Bronchial epithelial cell (primary cell): ENCODE measurements around the gene ARL4C. TPM values are rescaled to one million over a fixed set of nuclear protein-coding genes. Genes with fewer than 3 reads are reported as not detected.

Experiments used
- DNase-seq: peaks from one replicate; pipeline ENCODE4 v3.0.0-alpha.2; 2010; ENCODE audit warnings: low read depth
- FAIRE-seq: peaks from 2 replicates; lab custom pipeline; 2011; peaks lifted over from hg19 to GRCh38; lab: Jason Lieb, UNC
- H3K27me3 ChIP-seq: 2 replicates; pipeline ENCODE4 v1.5.1; 2011; ENCODE audit warnings: low read length; ENCODE audit not compliant: control insufficient read depth, insufficient read depth
- H3K36me3 ChIP-seq: 2 replicates; pipeline ENCODE4 v1.5.1; 2011; ENCODE audit warnings: low read length; ENCODE audit not compliant: control insufficient read depth, insufficient read depth
- H3K4me3 ChIP-seq: 2 replicates; pipeline ENCODE4 v1.5.1; 2011; ENCODE audit warnings: mild to moderate bottlenecking, low read depth, low read length, control low read depth
- total RNA-seq: library from RNA; depleted of rRNA; stranded (reverse); fragments of >200 nt; gene quantifications from 2 replicates; pipeline ENCODE4 v1.2.1, GENCODE V29; 2014
- TF ChIP-seq, protein P1 (sequence below): IDR thresholded peaks from 2 replicates; pipeline ENCODE4 v1.5.1; 2011; ENCODE audit warnings: mild to moderate bottlenecking, moderate library complexity, low read length, control low read depth, inconsistent platforms; ENCODE audit not compliant: insufficient read depth, severe bottlenecking

The ARL4C gene
- total RNA-seq, 1 donor from 2014 or later: 9.5 TPM

DNA sequence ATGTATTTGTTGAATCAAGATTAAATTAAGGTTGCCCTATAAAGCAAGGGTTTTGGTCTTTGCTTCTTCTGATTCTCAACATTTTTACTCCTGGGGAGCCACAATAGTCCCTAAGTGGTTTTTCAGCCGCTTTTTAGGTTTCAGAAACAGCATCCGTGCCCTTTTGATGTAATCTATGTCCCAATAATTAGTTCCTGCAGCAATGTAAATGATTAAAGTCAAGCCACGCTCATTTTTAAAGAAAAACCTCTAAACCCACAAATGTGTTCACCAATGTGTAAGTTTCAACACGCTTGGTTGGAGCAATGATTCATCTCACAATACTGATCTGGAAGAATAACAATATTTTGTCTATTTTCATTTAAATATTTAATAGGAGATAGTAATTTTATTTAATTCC, 5.6 kb downstream of the ARL4C start:
- no peak for DNase-seq
- TF ChIP-seq, protein P1, sequence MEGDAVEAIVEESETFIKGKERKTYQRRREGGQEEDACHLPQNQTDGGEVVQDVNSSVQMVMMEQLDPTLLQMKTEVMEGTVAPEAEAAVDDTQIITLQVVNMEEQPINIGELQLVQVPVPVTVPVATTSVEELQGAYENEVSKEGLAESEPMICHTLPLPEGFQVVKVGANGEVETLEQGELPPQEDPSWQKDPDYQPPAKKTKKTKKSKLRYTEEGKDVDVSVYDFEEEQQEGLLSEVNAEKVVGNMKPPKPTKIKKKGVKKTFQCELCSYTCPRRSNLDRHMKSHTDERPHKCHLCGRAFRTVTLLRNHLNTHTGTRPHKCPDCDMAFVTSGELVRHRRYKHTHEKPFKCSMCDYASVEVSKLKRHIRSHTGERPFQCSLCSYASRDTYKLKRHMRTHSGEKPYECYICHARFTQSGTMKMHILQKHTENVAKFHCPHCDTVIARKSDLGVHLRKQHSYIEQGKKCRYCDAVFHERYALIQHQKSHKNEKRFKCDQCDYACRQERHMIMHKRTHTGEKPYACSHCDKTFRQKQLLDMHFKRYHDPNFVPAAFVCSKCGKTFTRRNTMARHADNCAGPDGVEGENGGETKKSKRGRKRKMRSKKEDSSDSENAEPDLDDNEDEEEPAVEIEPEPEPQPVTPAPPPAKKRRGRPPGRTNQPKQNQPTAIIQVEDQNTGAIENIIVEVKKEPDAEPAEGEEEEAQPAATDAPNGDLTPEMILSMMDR: no peak
- Histone ChIP-seq H3K36me3 (no peaks in the 10 kb centered on the region), H3K27me3 (no peaks in the 10 kb centered on the region), H3K4me3 (no peak overlapping the region)
- FAIRE-seq: no peak

DNA sequence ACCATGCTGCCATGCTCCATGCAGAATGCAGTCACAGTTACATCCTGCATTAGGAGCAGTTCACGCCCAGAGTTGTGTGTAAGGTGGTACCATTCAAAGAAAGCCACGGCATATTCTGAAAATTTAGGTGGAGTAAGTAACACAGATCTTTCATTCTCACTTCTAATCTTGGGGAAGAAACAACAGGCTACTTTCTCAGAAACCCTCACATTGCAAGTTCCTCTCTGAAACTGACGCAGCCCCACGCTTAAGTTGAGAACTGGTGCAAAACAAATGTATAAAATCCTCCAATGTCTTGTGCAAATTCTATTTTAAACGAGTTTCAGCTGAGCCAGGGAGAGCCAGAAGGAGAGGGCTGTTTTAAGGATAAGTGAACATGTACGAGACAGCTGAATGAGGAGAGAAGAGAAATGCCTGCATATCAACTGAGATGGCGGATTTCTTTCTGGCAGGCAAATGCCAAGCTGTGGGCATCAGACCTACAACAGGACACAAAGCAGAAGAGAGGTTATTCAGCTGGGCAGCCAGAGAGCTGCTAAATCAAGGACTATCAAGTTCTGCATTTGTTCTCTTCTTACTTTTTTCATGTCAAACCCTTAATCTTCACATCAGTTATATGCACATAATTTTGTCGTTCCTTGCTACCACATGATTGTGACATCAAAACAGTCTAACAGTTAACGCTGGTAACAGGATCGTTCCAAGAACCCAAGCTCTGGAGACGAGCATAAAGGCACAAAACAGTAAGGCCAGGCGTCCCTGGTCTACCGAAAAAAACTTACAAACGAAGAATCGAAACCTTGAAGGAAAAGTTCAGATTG, 6.4 kb downstream of the ARL4C start:
- Histone ChIP-seq H3K4me3 (no peak overlapping the region), H3K27me3 (no peaks in the 10 kb centered on the region), H3K36me3 (no peaks in the 10 kb centered on the region)
- FAIRE-seq (no peak), DNase-seq (no peak)
- TF ChIP-seq, protein P1: no peak

DNA sequence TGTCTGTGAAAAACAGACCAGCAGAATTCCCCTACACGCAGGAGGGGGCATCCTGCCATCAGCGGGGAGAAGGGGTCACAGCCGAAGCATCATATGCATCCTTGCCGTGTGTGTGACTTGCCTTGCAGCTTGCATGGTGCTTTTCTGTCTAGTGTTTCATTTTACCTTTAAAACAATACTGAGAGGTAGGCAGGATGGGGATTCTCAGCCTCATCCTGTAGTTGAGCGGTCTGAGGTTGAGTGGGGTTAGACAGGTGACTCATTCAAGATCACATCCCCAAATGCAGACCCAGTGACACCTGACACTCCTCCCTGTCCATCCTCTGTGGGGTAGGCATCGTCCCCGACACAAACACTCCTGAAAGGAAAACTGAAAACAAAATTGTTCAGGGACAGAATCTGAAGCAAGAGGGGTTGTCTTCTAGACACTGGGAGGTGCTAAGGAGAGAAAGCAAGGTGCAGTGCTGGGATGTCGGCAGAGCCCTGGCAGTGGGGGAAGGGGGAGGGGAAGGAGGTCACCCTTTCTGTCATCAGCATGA, 7.9 kb downstream of the ARL4C start:
- H3K4me3 ChIP-seq: no peak overlapping the region
- DNase-seq: no peak
- TF ChIP-seq, protein P1: no peak
- no peaks in the 10 kb centered on the region for H3K27me3 ChIP-seq
- FAIRE-seq: no peak
- H3K36me3 ChIP-seq: no peaks in the 10 kb centered on the region

DNA sequence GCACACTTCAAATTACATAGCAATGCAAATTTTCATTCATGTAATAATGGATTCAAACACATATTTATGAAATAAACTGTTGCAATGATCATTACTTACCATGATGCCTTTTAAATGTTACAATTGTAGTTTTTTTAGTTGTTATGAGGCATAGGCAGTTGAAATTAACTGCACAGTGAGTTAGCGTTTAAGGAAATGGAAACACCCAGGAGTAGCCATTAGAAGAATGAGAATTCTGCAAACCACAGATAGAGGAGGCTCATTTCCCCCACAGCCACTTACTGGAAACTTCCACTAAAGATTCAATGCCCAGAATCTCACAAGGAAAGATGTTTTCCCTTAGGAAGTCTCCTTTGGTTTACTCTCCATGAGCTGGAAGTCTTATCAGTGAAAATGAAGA, 8.4 kb downstream of the ARL4C start:
- Histone ChIP-seq H3K27me3 (no peaks in the 10 kb centered on the region), H3K36me3 (no peaks in the 10 kb centered on the region), H3K4me3 (no peak overlapping the region)
- TF ChIP-seq, protein P1: no peak
- FAIRE-seq (no peak), DNase-seq (no peak)

DNA sequence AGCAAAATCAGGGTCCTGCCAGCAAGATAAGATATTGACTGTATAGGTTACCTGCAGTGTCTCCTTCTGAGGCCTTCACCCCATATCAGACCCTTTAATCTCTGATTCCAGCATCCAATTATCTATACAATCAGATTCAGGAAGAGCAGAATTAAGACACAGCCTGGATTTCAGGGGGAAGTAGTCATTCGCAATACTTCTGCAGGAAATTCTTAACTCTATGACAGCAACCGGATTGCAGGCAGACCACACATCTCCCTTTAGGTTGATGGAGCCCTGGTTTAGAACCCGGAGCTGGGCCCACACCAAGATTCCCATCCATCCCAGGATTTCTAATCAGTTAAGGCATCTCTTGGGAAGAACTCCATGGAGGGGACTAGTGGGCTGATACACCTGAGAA, 9.5 kb downstream of the ARL4C start:
- Histone ChIP-seq H3K27me3 (no peaks in the 10 kb centered on the region), H3K4me3 (no peak overlapping the region), H3K36me3 (no peaks in the 10 kb centered on the region)
- FAIRE-seq (no peak), DNase-seq (no peak)
- TF ChIP-seq, protein P1: no peak
